ENCODE data around the gene MAMSTR.

- no peak for TF ChIP-seq REST (IDR thresholded peaks at IDR 0.05; ENCODE audit: insufficient read depth in 1 of 2, low read depth in 2 of 2, low read length in 2 of 2)
- TF ChIP-seq TAF1 (IDR thresholded peaks at IDR 0.05; ENCODE audit: borderline replicate concordance, insufficient read depth, low read length): no peak
- TF ChIP-seq POLR2AphosphoS5 (IDR thresholded peaks at IDR 0.05; ENCODE audit: low read depth, low read length): no peak
Measured at GRCh38 chr19:48672994-48673393, 46.5 kb downstream of the MAMSTR start, which contains the start of gene NTN5.

Data from PFSK-1 (cell line).